Bronchial epithelial cell (primary cell): ENCODE data around the gene POLG. TPM values are rescaled to one million over a fixed set of nuclear protein-coding genes. Genes with fewer than 3 reads are reported as not detected.

ENCODE experiments used
- DNase-seq: peaks from one replicate; pipeline ENCODE4 v3.0.0-alpha.2; 2010; ENCODE audit warnings: low read depth
- FAIRE-seq: peaks from 2 replicates; lab custom pipeline; 2011; peaks lifted over from hg19 to GRCh38; lab: Jason Lieb, UNC
- H3K27me3 ChIP-seq: 2 replicates; pipeline ENCODE4 v1.5.1; 2011; ENCODE audit warnings: low read length; ENCODE audit not compliant: control insufficient read depth, insufficient read depth
- H3K36me3 ChIP-seq: 2 replicates; pipeline ENCODE4 v1.5.1; 2011; ENCODE audit warnings: low read length; ENCODE audit not compliant: control insufficient read depth, insufficient read depth
- H3K4me3 ChIP-seq: 2 replicates; pipeline ENCODE4 v1.5.1; 2011; ENCODE audit warnings: mild to moderate bottlenecking, low read depth, low read length, control low read depth
- CTCF ChIP-seq: IDR thresholded peaks from 2 replicates; pipeline ENCODE4 v1.5.1; 2011; ENCODE audit warnings: mild to moderate bottlenecking, moderate library complexity, low read length, control low read depth, inconsistent platforms; ENCODE audit not compliant: insufficient read depth, severe bottlenecking
- total RNA-seq: library from RNA; depleted of rRNA; stranded (reverse); fragments of >200 nt; gene quantifications from 2 replicates; pipeline ENCODE4 v1.2.1, GENCODE V29; 2014

The POLG gene
- total RNA-seq, 1 donor from 2014 or later: 93.7 TPM

DNA sequence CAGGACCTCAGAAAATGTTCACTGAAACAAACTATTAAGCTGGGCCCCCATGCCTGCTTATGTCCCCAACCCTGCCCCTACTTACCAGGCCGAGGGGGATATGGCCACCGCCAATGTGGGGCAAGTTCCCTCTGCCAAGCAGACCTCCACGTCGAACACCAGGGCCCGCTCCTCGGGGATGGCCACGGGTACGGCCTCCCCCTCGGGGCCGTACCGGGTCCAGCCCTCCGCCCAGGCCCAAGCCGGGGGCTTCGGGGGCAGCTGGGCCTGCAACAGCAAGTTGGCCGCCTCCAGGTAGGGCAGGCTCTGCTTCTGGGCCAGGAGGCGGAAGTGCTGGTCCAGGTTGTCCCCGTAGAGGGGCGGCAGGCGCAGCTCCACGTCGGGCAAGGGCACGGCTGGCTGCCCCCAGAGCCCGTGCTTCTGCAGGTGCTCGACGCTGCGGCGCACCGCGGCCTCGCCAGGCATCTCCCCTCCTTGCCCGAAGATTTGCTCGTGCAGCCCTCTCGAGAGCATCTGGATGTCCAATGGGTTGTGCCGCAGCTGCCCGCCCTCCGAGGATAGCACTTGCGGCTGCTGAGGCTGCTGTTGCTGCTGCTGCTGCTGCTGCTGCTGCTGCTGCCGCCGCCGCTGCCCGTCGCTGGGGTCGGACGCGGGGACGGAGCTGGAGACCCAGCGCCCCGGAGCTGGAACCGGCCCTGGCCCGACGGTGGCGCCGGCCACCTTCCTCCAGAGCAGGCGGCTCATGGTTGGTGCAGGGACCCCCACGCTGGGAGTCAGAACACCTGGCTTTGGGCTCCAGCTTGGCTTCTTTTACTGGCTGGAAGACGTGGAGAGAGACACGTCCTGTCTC lies 1.4 kb downstream of the POLG start:
- no peak for DNase-seq
- no peak for FAIRE-seq
- no peak for TF ChIP-seq CTCF

GRCh38 chr15:89332446-89332845 lies 2.2 kb downstream of the POLG start:
- FAIRE-seq: no peak
- H3K36me3 ChIP-seq: peaks cover 38% of the 10 kb centered on the region

More for the DNA sequence above, 1.4 kb downstream of the POLG start:
- no peaks in the 10 kb centered on the region for H3K27me3 ChIP-seq
- H3K4me3 ChIP-seq: peak overlapping the region; percentile 94
- H3K36me3 ChIP-seq: peaks cover 36% of the 10 kb centered on the region

DNA sequence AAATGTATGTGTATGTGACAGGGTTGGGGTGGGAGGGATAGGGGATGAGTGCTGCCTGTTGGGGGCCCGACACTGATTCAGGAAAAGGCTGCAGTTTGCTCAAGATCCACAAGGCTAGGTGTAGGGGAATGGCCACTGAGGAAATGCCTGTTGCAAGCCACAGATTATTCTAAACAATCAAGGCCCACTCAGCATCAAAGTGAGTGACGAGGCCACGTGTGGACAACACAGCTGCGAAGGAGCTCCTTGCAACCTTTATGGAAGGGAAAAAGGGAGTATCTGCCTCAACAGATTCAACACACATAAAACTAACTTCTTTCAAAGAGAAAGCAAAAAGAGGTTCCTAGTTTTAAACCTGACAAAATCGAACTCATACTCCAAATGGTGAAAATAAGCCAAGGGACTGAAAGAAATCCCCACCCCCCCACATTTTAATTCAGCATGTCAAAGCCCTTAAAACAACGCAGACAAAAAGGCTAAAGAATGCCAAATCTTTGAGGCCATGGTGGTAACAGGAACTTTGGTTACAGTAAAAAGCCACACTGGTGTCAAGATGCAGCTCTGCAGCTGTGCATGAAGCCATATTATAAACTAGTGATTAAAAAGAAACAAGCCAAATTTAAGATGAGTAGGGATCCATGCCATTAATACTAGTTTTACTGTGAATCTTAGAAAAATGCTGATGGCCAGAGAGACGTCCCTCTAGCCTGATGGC lies 3.6 kb downstream of the POLG start:
- Histone ChIP-seq H3K36me3 (peaks cover 49% of the 10 kb centered on the region), H3K4me3 (no peak overlapping the region), H3K27me3 (no peaks in the 10 kb centered on the region)
- TF ChIP-seq CTCF: no peak
- DNase-seq: no peak
- no peak for FAIRE-seq

More at GRCh38 chr15:89332446-89332845, 2.2 kb downstream of the POLG start:
- Histone ChIP-seq H3K4me3 (no peak overlapping the region), H3K27me3 (no peaks in the 10 kb centered on the region)
- no peak for DNase-seq
- peak; percentile 38 for TF ChIP-seq CTCF

DNA sequence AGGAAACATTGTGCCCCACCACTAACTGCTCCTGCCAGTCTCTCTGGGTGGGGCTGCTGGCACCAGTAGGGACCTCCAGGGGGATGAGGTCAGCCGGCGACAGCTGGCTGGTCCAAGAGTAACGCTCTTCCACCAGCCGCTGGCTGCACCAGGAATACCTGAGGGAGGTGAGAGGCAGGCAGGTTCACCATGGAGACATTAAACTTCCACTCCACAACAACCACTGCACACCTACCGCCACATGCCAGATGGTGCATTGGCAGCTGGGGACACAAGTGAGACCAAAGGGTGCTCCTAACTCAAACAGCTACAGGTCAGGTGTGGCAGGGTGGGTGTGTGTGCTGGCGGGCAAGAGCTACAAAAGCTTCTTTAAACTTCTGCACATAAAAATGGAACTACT lies 4.5 kb downstream of the POLG start:
- FAIRE-seq (no peak), DNase-seq (no peak)
- Histone ChIP-seq H3K4me3 (no peak overlapping the region), H3K36me3 (peaks cover 58% of the 10 kb centered on the region), H3K27me3 (no peaks in the 10 kb centered on the region)
- no peak for TF ChIP-seq CTCF

DNA sequence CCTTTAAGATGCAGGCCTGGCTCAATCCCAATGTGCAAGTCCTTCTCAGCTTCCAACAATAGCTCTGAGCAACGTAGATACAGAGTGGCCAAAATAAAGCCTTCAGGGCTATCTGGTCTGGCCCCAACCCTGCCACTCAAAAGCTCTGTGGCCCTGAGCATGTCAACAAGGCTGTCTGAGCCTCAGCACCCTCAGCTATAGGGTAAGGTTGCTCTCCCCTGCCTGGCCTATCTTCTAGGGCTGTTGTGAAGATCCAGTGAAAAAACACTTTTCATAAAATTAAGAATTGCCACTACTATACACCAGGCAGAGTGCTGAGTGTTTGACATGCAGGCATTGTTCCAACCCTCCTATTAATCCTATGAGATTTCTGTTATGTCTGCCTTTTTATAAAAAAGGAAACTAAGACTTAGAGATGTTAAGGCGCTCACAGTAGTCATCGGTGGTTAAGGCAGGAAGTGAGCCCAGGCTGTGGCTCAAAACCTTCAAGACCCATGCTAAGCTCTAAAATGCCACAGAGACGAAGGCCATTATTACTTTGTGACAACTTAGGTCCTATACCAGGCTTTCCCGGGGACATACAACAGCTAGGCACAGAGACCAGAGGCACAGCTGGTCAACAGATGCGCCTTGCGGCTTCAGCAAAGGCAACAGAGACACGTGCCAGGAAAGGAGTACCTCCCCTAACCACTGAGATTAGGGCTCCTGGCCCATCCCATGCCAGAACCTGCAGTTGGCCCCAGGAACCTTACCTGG lies 5.1 kb downstream of the POLG start:
- DNase-seq: no peak
- Histone ChIP-seq H3K4me3 (no peak overlapping the region), H3K36me3 (peaks cover 63% of the 10 kb centered on the region), H3K27me3 (no peaks in the 10 kb centered on the region)
- no peak for TF ChIP-seq CTCF
- FAIRE-seq: no peak
